B cell (primary cell): ENCODE data around the gene CADPS. TPM values are rescaled to one million over a fixed set of nuclear protein-coding genes. Genes with fewer than 3 reads are reported as not detected.

Experiments used
- ATAC-seq: fragments of 200-7000 bp; cut with Tn5 transposase; one replicate; pipeline ENCODE4 v1.10.0; 2021; ENCODE audit warnings: low read depth, mild to moderate bottlenecking, moderate number of reproducible peaks, moderate library complexity
- CTCF ChIA-PET: fragments of 350-600 bp; sonication (Branson Sonifier 250); formaldehyde crosslinking; loops from one replicate; lab custom pipeline; 2021; ENCODE audit warnings: antibody characterized with exemption, inconsistent platforms; lab: Charles Lee
- POLR2A ChIA-PET: fragments of 350-600 bp; sonication (Branson Sonifier 250); formaldehyde crosslinking; loops from one replicate; lab custom pipeline; 2021; ENCODE audit warnings: antibody characterized with exemption; lab: Charles Lee
- DNase-seq: peaks from one replicate; pipeline ENCODE4 v3.0.0; 2013
- H2AFZ ChIP-seq: 2 replicates; pipeline ENCODE4 v1.6.1; 2012; ENCODE audit warnings: mild to moderate bottlenecking, low read depth, low read length; ENCODE audit not compliant: insufficient read depth, poor library complexity, severe bottlenecking
- H3K27ac ChIP-seq, 2 donors: 1 replicate in 1 of 2; 2 replicates in 1 of 2; pipeline ENCODE4 v1.5.1; 2012 to 2013; ENCODE audit warnings: low read length in 2 of 2, mild to moderate bottlenecking in 2 of 2, moderate library complexity in 1 of 2
- H3K27me3 ChIP-seq, 4 experiments: fragments of 200-600 bp in 1 of 4; sonication (generic) in 1 of 4; replicated peaks in 1 of 4; 1 replicate in 2 of 4; 2 replicates in 2 of 4; pipeline versions ENCODE4 v1.6.1 to v1.7.0; 2013 to 2016; ENCODE audit warnings: low read length in 3 of 4, mild to moderate bottlenecking in 2 of 4, mixed read lengths in 1 of 4, moderate library complexity in 1 of 4; ENCODE audit not compliant: insufficient read depth in 4 of 4, control insufficient read depth in 3 of 4; ENCODE audit errors: control extremely low read depth in 1 of 4
- H3K36me3 ChIP-seq, 2 experiments: replicated peaks in 1 of 2; 1 replicate in 1 of 2; 2 replicates in 1 of 2; pipeline versions ENCODE4 v1.6.1 to v1.7.1; 2013; ENCODE audit warnings: low read length in 1 of 2; ENCODE audit not compliant: insufficient read depth in 2 of 2, control insufficient read depth in 1 of 2; ENCODE audit errors: control extremely low read depth in 1 of 2, extremely low read depth in 1 of 2
- H3K4me1 ChIP-seq, 2 donors: fragments of 200-600 bp in 1 of 2; sonication (generic) in 1 of 2; 1 replicate in 1 of 2; 2 replicates in 1 of 2; pipeline versions ENCODE4 v1.5.1 to v1.6.1; 2013 to 2017; ENCODE audit warnings: low read length in 2 of 2; ENCODE audit not compliant: control insufficient read depth in 2 of 2, insufficient read depth in 2 of 2
- H3K4me2 ChIP-seq: replicated peaks from 2 replicates; pipeline ENCODE3; 2012; ENCODE audit warnings: mild to moderate bottlenecking, low read depth, low read length; ENCODE audit not compliant: poor library complexity, severe bottlenecking
- H3K4me3 ChIP-seq, 5 experiments: fragments of 200-600 bp in 1 of 5; sonication (generic) in 1 of 5; 1 replicate in 3 of 5; 2 replicates in 2 of 5; pipeline versions ENCODE4 v1.5.1 to v1.7.0; 2011 to 2016; ENCODE audit warnings: low read length in 4 of 5, mild to moderate bottlenecking in 4 of 5, low read depth in 2 of 5, control low read depth in 1 of 5, moderate library complexity in 1 of 5; ENCODE audit not compliant: insufficient read depth in 1 of 5; ENCODE audit errors: control extremely low read depth in 1 of 5, extremely low read depth in 1 of 5
- H3K79me2 ChIP-seq: fragments of 200-600 bp; sonication (generic); one replicate; pipeline ENCODE4 v1.6.0; 2016; ENCODE audit warnings: low read length; ENCODE audit not compliant: control insufficient read depth, insufficient read depth
- H3K9ac ChIP-seq: fragments of 200-600 bp; sonication (generic); 2 replicates; pipeline ENCODE4 v1.6.1; 2017; ENCODE audit warnings: mild to moderate bottlenecking, low read length, moderate library complexity
- H3K9me3 ChIP-seq, 3 donors: one replicate each; pipeline versions ENCODE4 v1.6.1 to v1.7.1; 2013; ENCODE audit warnings: low read length in 2 of 3; ENCODE audit not compliant: control insufficient read depth in 2 of 3, insufficient read depth in 1 of 3; ENCODE audit errors: control extremely low read depth in 1 of 3
- H4K20me1 ChIP-seq: 2 replicates; pipeline ENCODE4 v1.6.0; 2012; ENCODE audit warnings: mild to moderate bottlenecking, low read length; ENCODE audit not compliant: insufficient read depth, control insufficient read depth, poor library complexity, severe bottlenecking
- H3K27ac Mint-ChIP-seq: one replicate; pipeline ENCODE4 v1.8.0; 2021; ENCODE audit warnings: mixed read lengths
- H3K27me3 Mint-ChIP-seq: one replicate; pipeline ENCODE4 v1.8.0; 2021; ENCODE audit warnings: mixed read lengths
- H3K4me1 Mint-ChIP-seq: one replicate; pipeline ENCODE4 v1.8.0; 2021; ENCODE audit warnings: mixed read lengths
- H3K4me3 Mint-ChIP-seq: one replicate; pipeline ENCODE4 v1.8.0; 2021; ENCODE audit warnings: mixed read lengths
- H3K9me3 Mint-ChIP-seq: one replicate; pipeline ENCODE4 v1.8.0; 2022; ENCODE audit warnings: mixed read lengths; ENCODE audit not compliant: insufficient read depth
- CTCF ChIP-seq: fragments of 200-600 bp; IDR thresholded peaks from one replicate; pipeline ENCODE4 v1.8.0; 2022; ENCODE audit warnings: antibody characterized with exemption, mild to moderate bottlenecking
- EZH2 ChIP-seq: IDR thresholded peaks from 2 replicates; pipeline ENCODE4 v1.6.1; 2012; ENCODE audit warnings: borderline replicate concordance, low read depth, mild to moderate bottlenecking, moderate library complexity, low read length; ENCODE audit not compliant: insufficient read depth, poor library complexity, severe bottlenecking
- WGBS: methylation state at CpG from one replicate; pipeline ENCODE4 v1.1.5; 2013; ENCODE audit warnings: missing lambda C conversion rate; ENCODE audit not compliant: insufficient coverage; 5-methylcytosine and 5-hydroxymethylcytosine counted together
- intact Hi-C: fragments of 100-400 bp; cut with micrococcal nuclease; formaldehyde crosslinking; loops from one replicate; pipeline ENCODE4 v1.10.0; 2022
- polyA plus RNA-seq: library from polyadenylated mRNA; depleted of rRNA; stranded (reverse); fragments of >200 nt; gene quantifications from 2 replicates; pipeline ENCODE4 v1.2.3, GENCODE V29; 2012
- total RNA-seq, 2 donors: library from RNA; stranded (reverse); fragments of 120-200 nt in 1 of 2; gene quantifications; 1 replicate in 1 of 2; 2 replicates in 1 of 2; pipeline versions ENCODE4 v1.2.3 to v1.2.4, GENCODE V29; 2013 to 2022

The CADPS gene
- total and polyA plus RNA-seq, 2 donors (not counting 1 experiment from before 2014, with no cell fraction given), result 0.16 to 0.22 TPM

- no peaks in the 10 kb centered on the region for H3K4me1 ChIP-seq
- no peak overlapping the region for H3K4me2 ChIP-seq
- no peaks in the 10 kb centered on the region for H3K27me3 ChIP-seq
- no peak overlapping the region for H3K27ac Mint-ChIP-seq
- no peak overlapping the region for H3K9ac ChIP-seq
- no peak for DNase-seq
- H3K27ac ChIP-seq, result no peak overlapping the region
- H3K4me3 Mint-ChIP-seq, result no peak overlapping the region
- CTCF ChIA-PET, result no interaction called here
- no peak for TF ChIP-seq EZH2
- H3K9me3 ChIP-seq, result no peaks in the 10 kb centered on the region
- H3K36me3 ChIP-seq, result no peaks in the 10 kb centered on the region
- no peaks in the 10 kb centered on the region for H4K20me1 ChIP-seq
- intact Hi-C loops, result no loop called here
- peaks cover 2% of the 10 kb centered on the region for H3K4me1 Mint-ChIP-seq
- H3K27me3 Mint-ChIP-seq, result no peaks in the 10 kb centered on the region
- POLR2A ChIA-PET, result no interaction called here
- H3K4me3 ChIP-seq, result no peak overlapping the region
- no peak for ATAC-seq
- H2AFZ ChIP-seq, result no peak overlapping the region
- H3K9me3 Mint-ChIP-seq, result no peaks in the 10 kb centered on the region
- H3K79me2 ChIP-seq, result no peaks in the 10 kb centered on the region
These were observed 47.7 kb downstream of the CADPS start for GRCh38 chr3:62827550-62827949.

GRCh38 chr3:62824965-62825592 lies 50.1 kb downstream of the CADPS start:
- TF ChIP-seq EZH2 (no peak), CTCF (no peak)

More at GRCh38 chr3:62824965-62825592, 50.1 kb downstream of the CADPS start:
- Histone ChIP-seq H3K9ac (no peak overlapping the region), H4K20me1 (no peaks in the 10 kb centered on the region), H3K4me3 (no peak overlapping the region), H3K4me2 (no peak overlapping the region), H3K79me2 (no peaks in the 10 kb centered on the region), H3K27me3 (no peaks in the 10 kb centered on the region), H3K4me1 (no peaks in the 10 kb centered on the region), H3K9me3 (no peaks in the 10 kb centered on the region), H3K36me3 (no peaks in the 10 kb centered on the region), H3K27ac (no peak overlapping the region), H2AFZ (no peak overlapping the region)
- Mint-ChIP-seq H3K4me1 (peaks cover 2% of the 10 kb centered on the region), H3K4me3 (peak overlapping the region; percentile 0), H3K9me3 (no peaks in the 10 kb centered on the region), H3K27ac (no peak overlapping the region), H3K27me3 (no peaks in the 10 kb centered on the region)
- intact Hi-C loops, result no loop called here
- no peak for DNase-seq
- ChIA-PET CTCF (no interaction called here), POLR2A (no interaction called here)
- no peak for ATAC-seq
- 92% methylated on average over 1 of the region's 6 CpGs for WGBS
